RPMI7951 (cell line): ENCODE measurements around the gene POFUT1. TPM values are rescaled to one million over a fixed set of nuclear protein-coding genes. Genes with fewer than 3 reads are reported as not detected.
"Not testable (repeated sequence)": the region's sequence is repeated elsewhere in the genome, so short reads cannot be mapped to it uniquely, and the experiment has no call there.

Source experiments
- DNase-seq: peaks from one replicate; pipeline ENCODE4 v3.0.0-alpha.2; 2012; ENCODE audit warnings: low read depth
- total RNA-seq: library from RNA; depleted of rRNA; stranded (reverse); fragments of >200 nt; shearing (Covaris generic); gene quantifications from 2 replicates; pipeline ENCODE4 v1.2.3, GENCODE V29; 2014

The POFUT1 gene
- total RNA-seq, 1 experiment from 2014 or later: 65.2 TPM

DNA sequence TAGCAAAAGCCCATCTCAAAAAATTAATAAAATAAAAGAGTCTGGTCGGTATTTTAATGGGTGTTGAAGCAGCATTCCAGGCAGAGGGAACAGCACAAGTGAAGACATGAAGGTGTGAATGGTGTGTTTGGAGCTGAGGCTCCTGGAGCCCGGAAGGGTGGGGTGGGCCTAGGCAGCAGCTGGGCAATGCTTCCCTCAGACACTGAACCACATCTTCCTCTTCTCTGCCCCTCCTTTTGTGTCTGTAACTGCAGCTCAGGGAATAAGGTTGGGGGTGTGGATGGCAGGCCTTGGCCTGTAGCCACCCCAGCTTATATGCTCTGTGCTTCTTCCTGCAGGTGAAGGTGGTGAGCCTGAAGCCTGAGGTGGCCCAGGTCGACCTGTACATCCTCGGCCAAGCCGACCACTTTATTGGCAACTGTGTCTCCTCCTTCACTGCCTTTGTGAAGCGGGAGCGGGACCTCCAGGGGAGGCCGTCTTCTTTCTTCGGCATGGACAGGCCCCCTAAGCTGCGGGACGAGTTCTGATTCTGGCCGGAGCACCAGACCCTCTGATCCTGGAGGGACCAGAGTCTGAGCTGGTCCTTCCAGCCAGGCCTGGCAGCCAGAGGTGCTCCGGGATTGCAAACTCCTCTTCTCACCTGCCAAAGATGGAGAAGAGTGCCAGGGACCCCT lies 26.6 kb downstream of the POFUT1 start:
- no peak for DNase-seq

DNA sequence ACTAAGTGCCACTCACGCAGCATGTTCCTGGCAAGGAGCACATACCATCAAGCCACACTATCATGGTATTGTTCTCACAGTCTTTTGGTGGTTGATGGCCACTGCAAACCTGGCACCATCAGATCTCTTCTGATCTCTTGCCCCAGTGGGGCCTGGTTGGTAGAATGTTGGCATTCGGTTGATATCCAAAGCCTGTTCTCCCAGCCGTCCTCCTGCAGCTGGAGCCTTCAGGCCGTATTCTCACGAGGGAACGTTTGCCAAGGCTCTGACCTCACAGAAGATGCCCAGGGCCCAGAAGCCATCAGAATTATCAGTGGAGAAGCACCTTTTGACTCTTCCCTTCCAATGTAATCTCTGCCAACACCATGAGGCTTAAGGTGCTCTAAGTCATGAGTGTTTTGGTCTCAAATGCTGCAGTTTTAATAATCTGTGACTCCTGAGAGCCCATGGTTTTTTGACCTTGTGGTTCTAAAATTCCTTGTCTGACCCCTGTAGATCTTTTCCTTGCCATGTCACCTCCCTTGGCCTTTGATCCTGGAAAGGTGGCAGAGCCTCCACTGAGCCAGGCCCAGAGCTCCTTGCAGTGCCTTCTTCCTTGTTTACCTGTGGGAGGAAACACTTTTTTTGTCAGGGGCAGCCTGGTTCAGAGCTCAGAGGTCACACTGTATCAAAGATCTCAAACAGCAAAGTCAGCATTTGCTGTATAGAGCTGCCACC lies 27.8 kb downstream of the POFUT1 start:
- no peak for DNase-seq

DNA sequence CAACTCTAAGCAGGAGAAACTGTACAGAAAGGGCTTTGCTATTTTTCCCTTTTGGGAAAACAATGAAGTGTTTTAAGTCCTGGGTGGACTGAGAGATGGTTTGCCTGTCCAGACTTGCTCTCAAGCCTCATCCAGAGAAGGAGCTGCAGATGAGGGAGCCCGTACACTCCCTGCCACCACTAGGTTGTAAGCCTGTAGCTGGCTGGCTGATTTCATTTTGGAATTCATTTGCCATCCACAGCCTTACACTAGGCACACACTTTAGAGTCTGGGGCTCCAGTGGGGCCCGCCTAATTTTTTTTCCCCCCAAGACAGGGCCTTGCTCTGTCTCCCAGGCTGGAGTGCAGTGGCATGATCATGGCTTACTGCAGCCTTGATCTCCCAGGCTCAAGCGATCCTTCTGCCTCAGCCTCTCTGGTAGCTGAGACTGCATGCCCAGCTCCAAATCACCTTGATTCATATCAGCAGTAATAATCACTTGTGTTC lies 28.4 kb downstream of the POFUT1 start:
- no peak for DNase-seq

DNA sequence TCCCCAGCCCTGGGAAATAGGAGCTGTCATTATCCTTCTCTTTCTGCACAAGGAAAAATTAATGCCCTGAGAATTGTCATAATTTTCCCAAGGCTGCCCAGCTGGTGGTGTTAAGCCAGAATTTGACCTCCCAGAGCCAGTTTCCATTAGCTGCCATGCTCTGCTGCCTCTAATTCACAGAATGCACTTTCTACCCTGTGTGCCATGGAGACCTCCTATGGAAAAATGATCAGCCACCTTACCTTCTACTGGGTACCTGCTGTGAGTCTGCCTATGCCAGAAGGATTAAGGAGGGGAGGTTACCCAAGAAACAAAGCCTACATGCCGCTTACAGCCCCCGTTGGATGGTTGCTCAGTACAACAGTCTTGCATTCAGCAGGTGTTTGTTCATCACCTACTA lies 29.1 kb downstream of the POFUT1 start:
- no peak for DNase-seq

DNA sequence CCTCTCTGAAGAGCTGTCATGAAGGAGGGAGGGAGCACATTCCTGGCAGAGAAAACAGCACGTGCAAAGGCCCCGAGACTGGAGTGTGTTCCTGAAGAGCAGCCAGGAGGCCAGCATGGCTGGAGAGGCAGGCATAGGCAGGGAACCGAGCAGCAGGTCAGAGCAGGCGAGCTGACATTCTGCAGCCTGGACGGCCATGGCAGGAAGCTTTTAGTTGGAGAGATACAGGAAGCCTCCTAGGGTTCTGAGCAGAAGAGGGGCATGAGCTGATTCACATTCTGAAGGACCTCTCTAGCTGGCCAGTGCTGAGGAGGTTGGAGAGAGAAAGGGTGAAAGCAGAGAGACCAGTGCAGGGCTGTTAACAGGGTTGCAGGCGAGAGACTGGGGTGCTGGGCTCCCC lies 29.7 kb downstream of the POFUT1 start:
- DNase-seq: no peak

DNA sequence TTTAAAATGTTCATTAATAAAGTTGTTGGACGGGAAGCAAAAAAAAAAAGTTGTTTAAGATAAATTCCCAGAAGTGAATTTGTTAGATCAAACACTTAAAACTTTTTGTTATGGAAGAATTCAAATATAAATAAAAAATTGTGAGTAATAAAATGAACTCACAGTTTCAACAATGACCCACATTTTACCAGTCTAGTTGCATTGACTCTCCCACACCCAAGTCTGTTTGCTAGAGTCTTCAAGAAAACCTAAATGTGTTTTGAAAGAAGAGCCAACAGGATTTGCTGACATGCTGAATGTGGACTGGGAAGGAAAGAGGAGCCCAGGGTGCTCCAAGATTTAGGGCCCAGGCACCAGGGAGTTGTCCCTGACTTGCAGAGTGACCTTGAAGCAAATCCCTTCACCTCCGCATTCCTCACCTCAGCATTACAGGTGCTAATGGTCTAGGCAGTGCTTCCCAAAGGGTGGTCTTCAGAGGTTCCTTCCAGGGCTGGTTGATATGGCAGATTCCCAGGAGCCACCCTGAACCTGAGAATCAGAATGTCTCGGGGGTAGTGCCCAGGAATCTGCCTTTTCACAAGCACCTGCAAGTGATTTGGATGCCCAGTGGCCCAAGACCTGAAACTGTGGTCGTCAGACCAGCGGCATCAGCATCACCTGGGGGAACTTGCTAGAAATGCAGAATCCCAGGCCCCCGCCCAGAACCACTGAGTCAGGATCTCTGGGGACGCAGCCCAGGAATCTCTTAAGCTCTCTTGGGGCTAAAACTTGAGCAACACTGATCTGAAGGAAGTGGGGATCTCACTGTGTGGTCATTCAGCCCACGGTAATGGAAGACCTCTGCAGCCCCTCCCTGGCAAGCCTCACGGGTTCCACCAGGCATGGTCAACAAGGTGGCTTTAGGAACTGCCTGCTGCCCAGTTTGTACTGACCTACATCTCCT lies 31.1 kb downstream of the POFUT1 start:
- no peak for DNase-seq

DNA sequence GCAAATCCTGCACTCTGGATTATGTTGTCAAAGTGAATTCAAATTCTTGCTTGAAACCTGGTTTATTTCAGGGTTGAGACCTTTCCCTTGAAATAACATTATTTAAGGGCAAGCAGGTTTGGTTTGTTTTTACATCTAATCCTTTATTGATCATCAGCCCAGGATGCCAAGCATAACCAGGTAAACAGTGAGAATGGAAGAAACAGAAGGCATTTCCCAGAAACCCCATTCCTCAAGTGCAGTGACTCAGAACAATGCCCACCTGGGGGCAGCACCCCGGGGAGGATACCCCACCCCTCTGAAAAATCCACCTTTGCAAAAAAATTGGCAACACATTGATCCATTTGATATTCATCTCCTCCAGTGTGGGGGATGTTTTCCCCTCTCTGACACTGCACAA lies 32.5 kb downstream of the POFUT1 start:
- DNase-seq: no peak

DNA sequence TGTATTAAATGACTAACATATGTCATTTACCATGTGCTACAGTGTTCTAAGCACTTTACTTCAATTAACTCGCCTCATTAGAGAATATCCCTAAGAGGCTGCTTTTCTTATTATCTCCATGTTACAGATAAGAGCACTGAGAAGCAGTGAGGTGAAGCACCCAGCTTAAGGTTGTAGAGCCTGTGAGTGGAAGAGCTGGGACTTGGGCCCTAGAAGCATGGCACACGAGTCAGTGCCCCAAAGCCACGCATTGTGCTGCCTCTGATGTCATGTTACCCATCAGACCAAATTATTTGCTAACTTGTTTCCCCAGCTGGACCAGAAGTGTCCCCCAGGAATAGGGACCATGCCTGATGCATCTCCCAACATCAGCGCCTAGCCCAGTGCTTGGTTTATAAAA lies 34.1 kb downstream of the POFUT1 start:
- DNase-seq: no peak

DNA sequence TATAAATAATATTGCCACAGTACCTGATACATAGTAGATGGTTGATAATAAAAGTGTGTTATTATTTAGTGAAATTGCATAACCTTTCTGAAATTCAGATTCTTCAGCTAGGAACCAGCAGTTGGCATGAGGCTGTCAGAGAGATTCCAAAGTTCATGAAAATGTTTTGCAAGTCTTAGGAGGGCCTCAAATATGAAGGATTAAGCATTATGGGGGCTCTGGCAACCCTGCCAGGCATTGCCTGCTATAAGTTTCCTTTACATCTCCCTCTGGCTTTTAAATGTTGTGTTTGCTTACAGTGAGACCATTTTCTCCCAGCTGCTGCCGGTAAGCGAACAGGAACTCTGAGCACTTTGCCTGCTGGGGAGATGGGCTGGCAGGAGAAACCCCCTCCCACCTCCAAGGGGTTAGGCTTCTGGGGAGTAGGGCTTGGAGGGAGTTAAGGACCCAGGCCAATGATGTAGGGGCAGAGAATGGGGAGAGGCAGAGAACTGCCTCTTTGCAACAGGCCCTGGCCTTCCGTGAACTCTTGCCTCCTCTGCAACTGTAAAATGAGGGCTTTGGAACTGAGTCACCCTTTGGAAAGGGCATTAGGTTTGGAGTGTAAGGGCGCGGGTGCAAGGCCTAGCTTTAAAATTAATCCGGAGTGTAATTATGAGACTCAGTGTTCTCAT lies 36.6 kb downstream of the POFUT1 start:
- no peak for DNase-seq

DNA sequence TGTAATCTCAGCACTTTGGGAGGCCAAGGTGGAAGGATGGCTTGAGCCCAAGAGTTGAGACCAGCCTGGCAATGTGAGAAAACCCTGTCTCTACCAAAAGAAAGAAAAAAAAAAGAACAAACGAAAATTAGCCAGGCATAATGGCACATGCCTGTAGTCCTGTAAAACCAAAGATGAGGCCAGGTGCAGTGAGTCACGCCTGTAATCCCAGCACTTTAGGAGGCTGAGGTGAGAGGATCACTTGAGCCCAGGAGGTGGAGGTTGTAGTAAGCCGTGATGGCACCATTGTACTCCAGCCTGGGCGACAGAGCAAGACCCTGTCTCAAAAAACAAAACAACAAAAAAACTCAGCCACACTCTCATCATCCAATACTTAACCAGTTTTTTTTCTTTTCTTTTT lies 37.3 kb downstream of the POFUT1 start:
- no peak for DNase-seq

DNA sequence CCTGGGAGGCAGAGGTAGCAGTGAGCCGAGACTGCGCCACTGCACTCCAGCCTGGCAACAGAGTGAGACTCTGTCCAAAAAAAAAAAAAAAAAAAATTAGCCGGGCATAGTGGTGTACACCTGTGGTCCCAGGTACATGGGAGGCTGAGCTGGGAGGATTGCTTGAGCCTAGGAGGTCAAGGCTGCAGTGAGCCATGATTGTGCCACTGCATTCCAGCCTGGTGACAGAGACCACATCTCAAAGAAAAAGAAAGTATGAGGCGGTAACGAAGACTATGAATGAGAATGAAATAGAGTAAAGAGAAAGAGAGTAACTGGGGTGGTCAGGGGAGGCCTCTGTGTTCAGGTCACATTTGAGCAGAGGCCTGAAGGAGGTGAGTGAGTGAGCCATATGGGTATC lies 38.5 kb downstream of the POFUT1 start:
- not testable (repeated sequence) for DNase-seq

DNA sequence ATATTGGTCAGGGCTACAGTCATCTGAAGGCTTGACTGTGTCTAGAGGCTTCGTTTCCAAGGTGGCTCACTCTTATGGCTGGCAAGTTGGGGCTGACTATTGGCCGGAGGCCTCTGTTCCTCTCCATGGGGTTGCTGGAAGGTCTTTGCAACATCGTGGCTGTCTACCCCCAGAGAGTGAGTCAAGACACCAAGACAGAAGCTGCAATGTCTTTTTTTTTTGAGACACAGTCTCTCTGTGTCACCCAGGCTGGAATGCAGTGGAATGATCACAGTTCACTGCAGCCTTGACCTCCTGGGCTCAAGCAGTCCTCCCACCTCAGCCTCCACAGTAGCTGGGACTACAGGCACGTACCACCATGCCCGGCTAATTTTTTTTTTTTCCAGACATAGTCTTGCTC lies 40.4 kb downstream of the POFUT1 start:
- peak; percentile 25 for DNase-seq

DNA sequence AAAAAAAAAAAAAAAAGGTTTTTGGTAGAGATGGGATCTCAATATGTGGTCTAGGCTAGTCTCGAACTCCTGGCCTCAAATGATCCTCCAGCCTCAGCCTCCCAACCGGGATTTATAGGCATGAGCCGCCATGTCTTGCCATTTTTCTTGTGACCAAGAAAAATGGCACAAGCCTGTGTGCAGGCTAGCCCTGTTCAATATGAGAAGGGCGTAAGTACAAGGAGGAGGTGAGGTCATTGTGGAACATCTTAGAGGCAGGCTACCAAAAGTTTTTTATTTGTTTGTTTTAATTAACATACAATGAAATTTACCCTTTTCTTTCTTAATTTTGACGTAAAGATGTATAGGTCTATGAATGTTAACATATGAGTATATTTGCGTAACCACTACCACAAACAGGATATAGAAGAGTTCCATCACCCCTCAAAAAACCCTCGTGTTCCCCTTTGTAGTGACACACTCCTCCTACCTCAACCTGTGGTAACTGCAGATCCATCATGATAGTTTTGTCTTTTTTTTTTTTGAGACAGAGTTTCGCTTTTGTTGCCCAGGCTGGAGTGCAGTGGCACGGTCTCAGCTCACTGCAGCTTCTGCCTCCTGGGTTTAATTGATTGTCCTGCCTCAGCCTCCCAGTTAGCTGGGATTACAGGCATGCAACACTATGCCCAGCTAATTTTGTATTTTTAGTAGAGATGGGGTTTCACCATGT lies 41.5 kb downstream of the POFUT1 start:
- no peak for DNase-seq

DNA sequence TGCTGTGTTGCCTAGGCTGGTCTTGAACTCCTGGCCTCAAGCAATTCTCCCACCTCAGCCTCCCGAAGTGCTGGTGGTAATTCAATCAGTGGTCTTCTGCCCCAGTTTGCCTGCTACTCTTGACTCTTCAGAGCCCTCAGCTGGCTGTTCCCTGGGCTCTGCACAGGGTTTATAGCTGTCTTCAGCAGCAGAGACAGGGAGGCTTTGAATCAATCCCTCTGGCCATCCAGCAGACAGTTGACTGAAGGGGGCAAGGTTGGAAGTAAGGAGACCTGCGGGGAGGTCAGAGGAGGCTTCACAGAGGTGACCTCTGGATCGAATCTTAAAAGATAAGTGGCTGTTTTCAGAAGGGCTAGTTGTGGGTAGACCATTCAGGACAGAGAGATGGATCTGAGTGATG lies 43.8 kb downstream of the POFUT1 start:
- DNase-seq: no peak

DNA sequence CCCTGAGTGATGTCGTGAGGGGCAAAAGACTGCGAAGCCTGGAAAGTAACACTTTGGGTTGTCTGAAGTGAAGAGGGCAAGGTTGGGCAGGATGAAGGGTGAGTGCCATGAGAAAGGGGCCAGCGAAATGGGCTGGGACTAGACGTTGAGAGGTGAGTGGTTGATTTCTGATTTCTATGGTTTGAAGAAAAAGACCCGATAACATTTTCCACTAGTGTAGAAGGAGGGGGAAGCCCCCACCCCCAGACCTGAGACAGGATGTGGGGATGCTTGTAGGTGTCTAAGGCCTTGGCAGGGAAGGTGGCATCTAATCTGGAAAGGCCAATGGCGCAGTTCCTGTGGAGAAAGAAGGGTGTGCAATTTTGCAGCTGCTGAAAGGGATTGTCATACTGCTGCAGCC lies 44.5 kb downstream of the POFUT1 start:
- no peak for DNase-seq

DNA sequence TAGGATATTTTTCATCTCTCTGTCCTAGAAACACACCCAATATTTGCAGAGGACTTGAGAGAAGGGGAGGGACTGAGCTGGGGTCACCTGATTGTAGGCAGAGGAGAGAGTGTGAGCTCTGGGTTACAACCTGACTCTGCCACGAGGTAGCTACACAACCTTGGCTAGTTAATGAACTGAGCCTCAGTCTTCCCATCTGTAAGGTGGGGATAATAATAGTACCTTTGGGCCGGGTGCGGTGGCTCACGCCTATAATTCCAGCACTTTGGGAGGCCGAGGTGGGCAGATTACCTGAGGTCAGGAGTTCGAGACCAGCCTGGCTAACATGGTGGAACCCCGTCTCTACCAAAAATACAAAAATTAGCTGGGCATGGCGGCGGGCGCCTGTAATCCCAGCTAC lies 53.3 kb downstream of the POFUT1 start:
- DNase-seq: not testable (repeated sequence)

DNA sequence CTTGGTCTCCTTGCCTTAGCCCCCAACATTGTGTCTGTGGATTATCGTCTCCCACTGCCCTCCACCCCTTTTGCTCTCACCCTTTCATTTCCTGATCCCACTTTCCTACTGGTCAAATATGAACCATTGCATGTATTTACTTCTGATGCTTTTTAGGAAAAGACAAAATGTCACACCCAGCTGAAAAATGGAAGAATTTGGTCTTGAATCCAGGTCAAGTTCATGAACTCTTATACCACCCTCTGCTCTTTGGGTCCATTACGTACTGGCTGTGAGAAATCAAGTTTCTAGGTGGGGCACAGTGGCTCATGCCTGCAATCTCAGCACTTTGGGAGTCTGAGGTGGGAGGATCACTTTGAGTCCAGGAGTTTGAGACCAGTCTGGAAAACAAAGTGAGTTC lies 54.0 kb downstream of the POFUT1 start:
- no peak for DNase-seq

DNA sequence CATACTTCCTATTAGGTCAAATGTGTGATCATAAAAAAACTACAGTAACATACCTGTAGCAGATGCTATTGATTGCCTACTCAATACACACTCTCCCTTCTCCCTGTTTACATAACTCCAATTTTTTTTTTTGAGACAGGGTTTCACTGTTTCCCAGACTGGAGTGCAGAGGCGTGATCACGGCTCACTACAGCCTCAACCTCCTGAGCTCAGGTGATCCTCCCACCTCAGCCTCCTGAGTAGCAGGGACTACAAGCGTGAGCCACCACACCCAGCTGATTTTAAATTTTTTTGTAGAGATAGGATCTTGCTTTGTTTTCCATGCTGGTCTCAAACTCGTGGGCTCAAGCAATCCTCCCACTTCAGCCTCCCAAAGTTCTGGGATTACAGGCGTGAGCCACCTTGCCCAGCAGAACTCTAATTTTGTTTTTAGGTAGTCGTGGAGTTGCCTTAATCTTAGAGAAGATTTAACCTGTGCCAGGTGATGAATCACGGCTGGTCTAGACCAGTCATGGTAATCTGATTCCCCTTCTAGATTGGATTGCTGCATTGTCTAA lies 55.8 kb downstream of the POFUT1 start:
- no peak for DNase-seq

DNA sequence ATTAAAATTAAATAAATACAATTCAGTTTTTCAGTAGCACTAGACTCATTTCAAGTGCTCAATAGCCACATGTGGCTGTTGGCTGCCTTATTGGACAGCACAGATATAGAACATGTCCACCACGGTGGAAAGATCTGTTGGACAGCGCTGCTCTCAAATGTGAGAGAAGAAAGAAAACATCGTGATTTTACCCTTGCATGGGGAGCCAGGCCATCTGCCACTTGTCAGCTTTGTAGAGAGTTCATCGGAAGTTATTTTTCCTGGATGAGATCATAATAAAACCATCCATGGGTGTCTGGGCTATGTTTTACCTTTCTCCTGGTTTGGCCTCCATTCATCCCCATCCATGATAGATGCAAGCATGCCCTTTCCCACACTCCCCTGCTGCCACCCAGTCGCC lies 63.9 kb downstream of the POFUT1 start:
- DNase-seq: no peak

DNA sequence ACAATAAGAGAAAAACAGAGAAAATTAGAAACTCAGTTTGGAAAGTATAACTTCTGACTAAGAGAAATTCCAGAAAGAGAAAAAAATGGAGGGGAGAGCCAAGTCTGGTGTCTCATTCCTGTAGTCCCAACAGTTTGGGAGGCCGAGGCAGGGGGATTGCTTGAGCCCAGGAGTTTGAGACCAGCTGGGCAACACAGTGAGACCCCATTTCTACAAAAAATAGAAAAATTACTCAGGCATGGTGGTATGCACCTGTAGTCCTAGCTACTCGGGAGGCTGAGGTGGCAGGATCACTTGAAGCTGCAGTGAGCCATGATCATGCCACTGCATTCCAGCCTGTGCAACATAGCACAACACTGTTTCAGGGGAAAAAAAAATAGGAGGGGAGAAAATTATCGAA lies 66.7 kb downstream of the POFUT1 start:
- no peak for DNase-seq

DNA sequence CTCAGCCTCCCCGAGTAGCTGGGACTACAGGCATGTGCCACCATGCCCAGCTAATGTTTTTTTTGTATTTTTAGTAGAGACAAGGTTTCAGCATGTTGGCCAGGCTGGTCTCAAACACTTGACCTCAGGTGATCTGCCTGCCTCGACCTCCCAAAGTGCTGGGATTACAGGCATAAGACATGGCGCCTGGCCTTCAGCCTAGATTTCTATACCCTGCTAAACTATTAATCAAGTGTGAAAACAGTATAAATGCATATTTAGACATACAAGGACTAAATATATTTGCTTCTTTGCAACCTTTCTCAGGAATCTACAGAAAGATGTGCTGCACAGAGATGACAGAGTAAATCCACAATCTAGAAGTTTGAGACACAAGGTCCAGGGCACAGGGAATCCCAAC lies 67.5 kb downstream of the POFUT1 start:
- DNase-seq: not testable (repeated sequence)
